Ectodermal cell (in vitro differentiated cells): Measurements from ENCODE around the gene SDHD.

Experiments used
- H3K27ac ChIP-seq: 2 replicates; pipeline ENCODE4 v1.7.0; 2013; ENCODE audit warnings: mild to moderate bottlenecking, low read depth, low read length; ENCODE audit not compliant: insufficient read depth, poor library complexity, severe bottlenecking
- H3K27me3 ChIP-seq: 2 replicates; pipeline ENCODE4 v1.7.0; 2013; ENCODE audit warnings: mild to moderate bottlenecking, low read length; ENCODE audit not compliant: insufficient read depth, control insufficient read depth, poor library complexity, severe bottlenecking
- H3K36me3 ChIP-seq: one replicate; pipeline ENCODE4 v1.7.0; 2013; ENCODE audit warnings: low read length; ENCODE audit not compliant: control insufficient read depth, insufficient read depth
- H3K4me1 ChIP-seq: one replicate; pipeline ENCODE4 v1.7.0; 2013; ENCODE audit warnings: low read length; ENCODE audit not compliant: control insufficient read depth, insufficient read depth
- H3K4me3 ChIP-seq: 2 replicates; pipeline ENCODE4 v1.7.0; 2013; ENCODE audit warnings: low read depth, low read length, control low read depth; ENCODE audit not compliant: insufficient read depth
- H3K9me3 ChIP-seq: 2 replicates; pipeline ENCODE4 v1.7.0; 2013; ENCODE audit warnings: mild to moderate bottlenecking, low read length, moderate library complexity; ENCODE audit not compliant: control insufficient read depth
- WGBS, 2 experiments: methylation state at CpG; one replicate each; pipeline ENCODE4 v1.1.7; 2013; ENCODE audit warnings: missing lambda C conversion rate in 2 of 2; 5-methylcytosine and 5-hydroxymethylcytosine counted together

Gene SDHD

DNA sequence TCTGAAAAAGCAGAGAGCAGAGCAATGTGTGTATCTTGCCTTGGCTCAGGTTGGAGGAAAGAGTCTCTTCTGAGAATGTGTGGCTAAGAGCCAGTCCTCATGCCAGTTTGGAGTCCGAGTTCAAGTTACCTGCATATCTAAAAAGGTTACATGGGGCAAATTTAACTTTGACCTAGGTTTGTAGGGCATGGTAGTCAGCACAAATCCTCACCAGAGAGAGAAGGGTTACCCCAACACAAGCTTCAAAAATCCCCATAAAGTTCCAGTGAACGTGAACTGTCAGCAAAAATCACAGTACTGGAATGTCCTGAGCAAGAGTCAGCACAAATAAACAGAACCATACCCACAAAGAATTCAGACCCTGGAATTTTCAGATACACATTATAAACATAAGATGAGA is 13.8 kb downstream of the SDHD start:
- Histone ChIP-seq H3K27ac (no peak overlapping the region), H3K4me3 (no peak overlapping the region), H3K36me3 (peaks cover 4% of the 10 kb centered on the region), H3K4me1 (no peaks in the 10 kb centered on the region), H3K9me3 (no peaks in the 10 kb centered on the region), H3K27me3 (no peaks in the 10 kb centered on the region)
- WGBS, 2 experiments, result 88 to 93% methylated on average over 2 of the region's 2 CpGs

DNA sequence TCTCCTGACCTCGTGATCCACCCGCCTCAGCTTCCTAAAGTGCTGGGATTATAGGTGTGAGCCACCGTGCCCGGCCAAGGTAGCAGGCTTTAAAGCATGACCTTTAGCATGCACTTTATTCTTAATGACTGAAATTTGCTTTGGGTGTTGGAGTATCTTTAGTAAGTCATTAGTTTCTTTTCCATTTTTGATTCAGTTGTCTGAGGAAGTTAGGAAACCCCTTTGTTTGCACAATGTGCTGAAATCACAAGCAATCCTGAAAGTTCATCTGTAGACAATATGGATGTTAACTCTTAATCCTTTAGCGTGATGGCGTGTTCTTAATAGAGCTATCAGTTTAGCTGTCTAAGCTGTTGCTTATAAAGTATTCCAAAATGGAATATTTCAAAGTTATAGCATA is 16.8 kb downstream of the SDHD start:
- Histone ChIP-seq H3K4me1 (no peaks in the 10 kb centered on the region), H3K27me3 (no peaks in the 10 kb centered on the region), H3K9me3 (no peaks in the 10 kb centered on the region), H3K36me3 (no peaks in the 10 kb centered on the region), H3K27ac (no peak overlapping the region), H3K4me3 (no peak overlapping the region)
- WGBS, 2 experiments, result 93 to 94% methylated on average over 6 of the region's 6 CpGs

DNA sequence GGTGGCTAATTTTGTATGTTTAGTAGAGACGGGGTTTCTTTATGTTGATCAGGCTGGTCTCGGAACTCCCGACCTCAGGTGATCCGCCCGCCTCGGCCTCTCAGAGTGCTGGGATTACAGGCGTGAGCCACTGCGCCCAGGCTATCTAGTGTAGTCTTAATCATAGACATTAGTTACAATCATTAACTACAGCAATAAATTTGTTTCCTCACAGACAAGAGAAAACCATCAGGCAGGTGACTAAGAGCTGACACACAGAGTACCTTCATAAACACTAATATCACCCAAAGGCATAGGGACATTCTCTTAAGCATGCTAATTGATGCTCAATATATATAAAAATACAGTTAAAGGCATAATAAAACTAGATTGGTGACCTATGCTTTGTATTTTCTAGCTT is 19.4 kb downstream of the SDHD start:
- no peaks in the 10 kb centered on the region for H3K4me1 ChIP-seq
- H3K9me3 ChIP-seq, result no peaks in the 10 kb centered on the region
- WGBS, 2 experiments, result 93 to 96% methylated on average over 8 of the region's 8 CpGs
- no peaks in the 10 kb centered on the region for H3K36me3 ChIP-seq
- H3K4me3 ChIP-seq, result no peak overlapping the region
- H3K27me3 ChIP-seq, result no peaks in the 10 kb centered on the region
- no peak overlapping the region for H3K27ac ChIP-seq

- H3K4me1 ChIP-seq, result no peaks in the 10 kb centered on the region
- 73 to 76% methylated on average over 6 of the region's 6 CpGs for WGBS, 2 experiments
- no peaks in the 10 kb centered on the region for H3K36me3 ChIP-seq
- H3K9me3 ChIP-seq, result no peaks in the 10 kb centered on the region
- H3K27ac ChIP-seq, result no peak overlapping the region
- no peaks in the 10 kb centered on the region for H3K27me3 ChIP-seq
- H3K4me3 ChIP-seq, result no peak overlapping the region
Measured at GRCh38 chr11:112113539-112114457, 27.1 kb downstream of the SDHD start.

DNA sequence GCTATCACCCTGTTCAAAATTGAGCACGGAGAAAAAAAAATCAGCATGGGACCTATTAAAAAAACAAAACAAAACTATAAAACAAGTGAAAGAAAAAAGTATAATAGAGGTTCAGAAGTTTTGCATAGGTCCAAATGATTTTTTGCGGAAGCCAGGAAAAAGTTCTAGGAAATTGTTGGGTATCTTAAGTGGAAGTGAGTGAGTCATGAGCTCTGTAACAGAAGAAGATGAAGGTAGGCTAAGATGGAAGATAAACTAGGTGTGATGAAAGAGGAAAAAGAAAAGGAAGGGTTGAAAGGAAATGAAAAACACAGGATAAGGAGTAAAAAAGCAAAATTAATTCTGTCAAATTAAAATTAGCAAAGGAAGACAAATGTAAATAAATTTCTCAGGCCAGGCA is 27.8 kb downstream of the SDHD start:
- Histone ChIP-seq H3K36me3 (no peaks in the 10 kb centered on the region), H3K27ac (no peak overlapping the region), H3K27me3 (no peaks in the 10 kb centered on the region), H3K4me3 (no peak overlapping the region), H3K4me1 (no peaks in the 10 kb centered on the region), H3K9me3 (no peaks in the 10 kb centered on the region)
- 93 to 97% methylated on average over 1 to 2 of the region's 2 CpGs for WGBS, 2 experiments

GRCh38 chr11:112115386-112115785 is 28.7 kb downstream of the SDHD start:
- no peaks in the 10 kb centered on the region for H3K9me3 ChIP-seq
- WGBS, 2 experiments, result 85 to 86% methylated on average over 5 of the region's 5 CpGs
- H3K4me3 ChIP-seq, result no peak overlapping the region
- H3K36me3 ChIP-seq, result no peaks in the 10 kb centered on the region
- no peaks in the 10 kb centered on the region for H3K27me3 ChIP-seq
- no peaks in the 10 kb centered on the region for H3K4me1 ChIP-seq
- H3K27ac ChIP-seq, result no peak overlapping the region

DNA sequence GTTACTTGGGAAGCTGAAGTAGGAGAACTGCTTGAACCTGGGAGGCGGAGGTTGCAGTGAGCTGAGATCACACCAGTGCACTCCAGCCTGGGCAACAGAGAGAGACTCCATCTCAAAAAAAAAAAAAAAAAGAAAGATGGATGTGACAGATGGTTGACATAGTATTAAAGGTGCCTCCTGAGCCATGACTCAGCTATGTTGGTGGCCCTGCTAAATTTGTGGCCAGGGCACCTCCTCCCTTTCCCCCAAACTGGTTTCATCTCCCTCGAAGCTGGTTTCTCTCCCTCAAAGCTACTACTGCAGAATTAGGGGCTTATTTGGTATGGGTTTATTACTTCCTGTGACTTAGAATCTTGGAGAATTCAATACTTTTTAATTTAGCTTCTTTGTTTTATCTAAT is 31.5 kb downstream of the SDHD start:
- no peaks in the 10 kb centered on the region for H3K4me1 ChIP-seq
- no peaks in the 10 kb centered on the region for H3K27me3 ChIP-seq
- H3K36me3 ChIP-seq, result no peaks in the 10 kb centered on the region
- no peak overlapping the region for H3K27ac ChIP-seq
- no peak overlapping the region for H3K4me3 ChIP-seq
- 86 to 94% methylated on average over 1 to 2 of the region's 2 CpGs for WGBS, 2 experiments
- H3K9me3 ChIP-seq, result no peaks in the 10 kb centered on the region

GRCh38 chr11:112121981-112122615 is 35.4 kb downstream of the SDHD start:
- Histone ChIP-seq H3K9me3 (no peaks in the 10 kb centered on the region), H3K27me3 (no peaks in the 10 kb centered on the region), H3K27ac (no peak overlapping the region), H3K36me3 (no peaks in the 10 kb centered on the region), H3K4me3 (no peak overlapping the region), H3K4me1 (no peaks in the 10 kb centered on the region)
- 88 to 92% methylated on average over 4 to 5 of the region's 5 CpGs for WGBS, 2 experiments

- WGBS, 2 experiments, result 95 to 98% methylated on average over 4 of the region's 4 CpGs
- Histone ChIP-seq H3K27ac (no peak overlapping the region), H3K36me3 (no peaks in the 10 kb centered on the region), H3K9me3 (no peaks in the 10 kb centered on the region), H3K4me1 (no peaks in the 10 kb centered on the region), H3K4me3 (no peak overlapping the region), H3K27me3 (no peaks in the 10 kb centered on the region)
Measured at GRCh38 chr11:112123129-112123528, 36.5 kb downstream of the SDHD start.

- Histone ChIP-seq H3K27ac (no peak overlapping the region), H3K27me3 (no peaks in the 10 kb centered on the region), H3K4me1 (no peaks in the 10 kb centered on the region), H3K4me3 (no peak overlapping the region), H3K9me3 (no peaks in the 10 kb centered on the region), H3K36me3 (no peaks in the 10 kb centered on the region)
- WGBS, 2 experiments, result 91 to 98% methylated on average over 2 of the region's 2 CpGs
Measured at GRCh38 chr11:112127056-112127455, 40.4 kb downstream of the SDHD start.
